GM19438 (cell line): ENCODE data around the gene MUSTN1.

Experiments used
- ATAC-seq: cut with Tn5 transposase; IDR thresholded peaks from one replicate; pipeline ENCODE4 v1.9.1; 2021; ENCODE audit warnings: low read depth; ENCODE audit not compliant: unreplicated experiment

The MUSTN1 gene

DNA sequence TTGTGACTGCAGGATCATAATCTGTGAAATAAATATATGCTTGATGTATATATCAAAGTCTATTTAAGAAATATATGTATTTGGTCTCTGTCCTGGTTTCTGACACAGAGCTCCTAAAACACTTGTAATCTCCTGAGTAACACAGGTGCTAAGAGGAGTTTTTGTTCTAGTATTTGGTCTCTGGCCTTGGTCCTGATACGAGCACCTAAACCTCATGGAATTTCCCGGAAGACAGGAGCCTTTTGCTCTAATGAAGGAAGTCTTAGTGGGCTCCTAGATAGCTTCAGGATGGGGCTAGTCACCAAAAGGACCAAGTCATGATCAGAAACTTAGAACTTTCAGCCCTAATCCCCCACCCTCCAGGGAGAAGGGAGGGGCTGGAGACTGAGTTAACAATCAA is 19.2 kb upstream of the MUSTN1 start:
- no peak for ATAC-seq

DNA sequence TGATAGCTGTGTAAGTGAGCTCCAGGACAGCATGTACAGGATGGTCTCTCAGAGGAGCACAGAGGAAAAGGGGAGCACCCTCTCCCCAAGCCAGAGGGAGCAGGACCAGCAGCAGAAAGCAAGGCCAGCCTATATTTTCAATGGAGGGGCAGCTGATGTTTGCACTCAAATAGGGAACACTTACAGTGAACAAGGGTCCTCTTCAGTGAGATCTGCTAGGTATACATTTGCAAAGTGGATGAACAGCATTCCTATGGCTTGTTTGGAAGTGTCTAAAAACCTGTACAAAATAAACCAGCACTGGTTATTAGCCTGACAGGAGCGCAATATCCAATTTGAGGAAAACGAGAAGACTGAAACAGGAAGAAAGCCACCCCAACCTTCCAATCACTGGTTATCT is 17.6 kb upstream of the MUSTN1 start:
- no peak for ATAC-seq

DNA sequence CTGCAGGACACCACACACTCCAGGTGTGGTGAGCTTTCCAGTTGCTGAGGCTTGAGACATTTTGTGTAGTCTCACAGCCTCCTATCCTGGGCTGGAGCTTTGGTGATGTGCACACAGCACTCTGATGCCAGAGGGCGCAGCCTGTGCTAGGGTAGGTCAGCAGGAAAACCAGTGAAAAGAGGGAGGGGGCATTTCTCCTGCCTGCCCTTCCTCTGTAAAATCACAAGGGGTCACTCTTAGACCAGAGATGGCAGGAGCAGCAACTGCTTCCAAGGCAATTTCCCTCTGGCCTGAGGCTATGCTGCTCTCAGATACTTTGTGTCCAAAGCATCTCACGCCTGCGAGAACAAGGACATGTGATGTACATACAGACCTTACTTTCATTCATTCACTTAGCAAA is 16.5 kb upstream of the MUSTN1 start:
- no peak for ATAC-seq

DNA sequence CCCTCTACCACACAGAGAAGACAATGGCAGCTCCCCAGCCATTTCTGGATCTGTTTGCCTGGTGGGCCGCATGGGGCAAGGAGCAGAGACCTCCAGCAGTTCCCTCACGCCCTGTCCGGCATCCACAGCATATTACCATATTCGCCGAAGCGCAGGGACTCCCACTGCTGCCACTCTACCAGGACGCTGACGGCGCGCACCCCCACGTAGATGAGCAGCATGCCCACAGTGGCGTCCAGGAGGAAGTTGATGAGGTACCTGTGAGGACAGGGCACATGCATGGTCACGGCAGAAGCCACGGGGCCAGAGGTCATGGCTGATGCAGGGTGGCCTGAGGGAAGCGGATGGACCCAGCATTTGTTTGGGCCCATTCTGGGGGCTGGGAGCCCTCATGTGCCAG is 14.8 kb upstream of the MUSTN1 start:
- ATAC-seq = no peak

DNA sequence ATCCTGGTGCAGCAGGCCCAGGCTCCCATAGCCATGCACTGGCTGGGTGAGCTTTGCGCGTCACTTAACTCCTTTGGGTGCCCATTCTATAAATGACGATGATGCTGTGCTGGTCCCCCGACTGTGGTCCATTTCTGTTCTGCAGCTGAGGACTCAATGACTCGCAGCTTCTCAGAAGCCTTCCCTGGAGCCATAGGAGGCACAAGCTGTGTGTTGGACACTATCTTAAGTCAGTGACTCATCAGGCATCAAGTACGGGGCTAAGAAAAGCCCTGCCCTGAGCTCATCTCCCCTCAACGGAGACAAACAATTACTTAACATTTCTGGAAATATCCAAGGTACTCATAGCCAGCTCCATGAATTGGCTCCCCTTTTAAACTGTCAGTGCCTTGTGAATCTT is 13.8 kb upstream of the MUSTN1 start:
- ATAC-seq = no peak

DNA sequence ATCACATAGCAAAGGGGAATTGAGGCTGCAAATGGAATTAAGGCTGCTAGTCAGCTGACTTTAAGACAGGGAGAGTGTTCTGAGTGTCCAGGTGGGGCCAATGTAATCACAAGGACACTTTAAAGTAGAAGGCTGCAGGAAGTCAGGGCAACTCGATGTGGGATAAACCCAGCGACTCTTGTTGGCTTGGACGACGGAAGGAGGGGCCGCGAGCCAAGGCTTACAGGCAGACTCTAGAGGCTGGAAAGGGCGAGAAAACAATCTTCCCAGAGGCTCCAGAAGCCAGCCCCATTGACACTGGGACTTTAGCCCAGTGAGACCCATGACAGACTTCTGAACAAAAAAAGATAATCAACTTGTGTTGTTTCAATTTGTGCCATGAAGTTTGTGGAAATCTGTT is 12.9 kb upstream of the MUSTN1 start:
- ATAC-seq = no peak

DNA sequence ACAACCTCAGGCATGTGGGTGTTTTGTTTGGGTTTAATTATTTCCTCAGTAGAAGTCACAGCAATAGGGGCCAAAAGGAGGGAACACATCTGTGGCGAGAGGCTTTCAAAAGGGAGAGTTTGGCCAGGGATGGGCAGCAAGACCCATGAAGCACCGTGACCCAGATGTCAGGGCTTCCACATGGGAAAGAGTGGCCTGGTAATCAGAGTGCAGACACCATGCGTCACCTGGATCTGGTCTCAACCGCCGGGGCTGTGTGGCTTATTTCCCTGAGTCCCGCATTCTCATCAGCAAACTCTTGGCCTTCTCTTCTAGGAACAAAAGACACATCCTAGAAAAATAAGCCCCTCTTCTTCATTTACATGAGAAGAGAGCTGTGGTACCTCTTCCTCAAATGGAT is 12.4 kb upstream of the MUSTN1 start:
- no peak for ATAC-seq

DNA sequence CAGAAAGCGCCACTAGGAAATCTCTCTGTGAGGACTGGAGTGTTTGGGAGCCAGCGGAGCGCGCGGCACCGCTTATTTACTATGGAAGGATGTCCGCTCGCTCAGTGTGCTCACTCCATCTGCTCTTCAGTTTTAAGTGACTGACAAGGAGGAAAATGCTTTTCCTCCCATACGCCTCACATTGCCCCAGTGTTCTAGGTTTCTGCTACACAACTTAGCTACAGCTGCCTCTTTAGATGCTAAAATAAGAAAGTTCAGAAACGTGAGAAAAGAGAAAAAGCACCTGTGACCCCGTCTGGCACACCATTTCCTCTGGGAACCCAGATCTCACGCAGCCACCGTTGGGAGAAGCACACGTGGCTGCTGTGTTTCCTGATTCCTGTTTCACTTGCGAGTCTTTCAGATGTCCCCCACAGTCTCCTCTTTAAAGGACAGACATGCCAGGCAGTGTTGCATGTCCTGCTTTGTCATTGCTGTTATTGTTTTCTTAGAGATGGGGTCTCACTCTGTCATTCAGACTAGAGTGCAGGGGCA is 11.7 kb upstream of the MUSTN1 start:
- ATAC-seq = no peak

DNA sequence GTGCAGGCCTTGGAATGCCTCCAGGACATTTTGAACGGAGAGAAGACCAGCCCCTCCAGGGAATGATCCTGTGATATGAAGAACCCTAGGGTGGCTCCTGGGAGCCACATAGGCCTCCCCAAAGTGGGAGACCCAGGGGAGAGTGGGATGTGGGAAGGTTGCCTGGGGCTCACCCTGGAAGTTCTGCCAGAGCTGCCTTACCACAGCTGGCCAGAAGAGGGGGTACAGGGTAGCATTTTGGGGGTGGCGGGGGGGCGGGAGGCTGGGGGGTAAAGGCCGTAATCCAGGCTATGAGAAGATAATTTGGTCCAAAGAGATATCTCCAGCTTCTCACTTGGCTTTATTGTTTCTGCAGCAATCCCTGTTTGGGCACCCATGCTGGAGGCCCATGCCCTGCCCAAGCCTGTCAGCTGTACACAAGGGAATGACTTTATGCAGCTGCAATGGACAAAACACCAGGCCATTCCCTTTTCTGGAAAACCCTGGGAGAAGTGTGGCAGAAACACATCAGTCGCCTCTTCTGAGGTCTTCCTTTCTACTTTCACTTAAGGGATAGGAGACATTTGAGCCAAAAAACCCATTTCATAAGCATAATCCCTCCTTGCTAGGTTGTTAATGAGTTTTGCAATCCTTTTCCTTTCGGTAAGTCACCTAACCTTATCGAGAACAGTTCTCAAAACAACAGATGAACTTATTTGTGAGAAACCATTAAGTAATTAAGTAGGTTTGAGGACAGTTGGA is 11.0 kb upstream of the MUSTN1 start:
- ATAC-seq = no peak

DNA sequence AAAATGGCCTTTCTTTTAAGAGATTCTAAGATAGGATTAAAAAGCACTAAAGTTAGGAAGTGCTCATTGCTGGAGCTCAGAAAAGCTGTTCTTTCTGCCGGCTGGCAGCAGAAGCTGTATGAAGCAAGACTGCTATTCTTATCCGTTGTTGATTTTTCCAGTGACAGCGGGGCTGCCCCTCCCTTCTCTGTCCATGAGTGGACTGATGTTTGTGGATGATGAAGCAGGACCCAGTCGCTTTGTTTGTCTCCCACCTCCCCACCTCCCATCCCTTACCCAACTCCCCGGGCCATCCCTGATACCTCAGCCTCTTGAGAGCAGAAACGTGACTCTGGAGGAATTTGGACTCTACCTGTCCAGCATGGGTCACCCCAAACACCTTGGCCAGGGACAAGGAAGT is 10.3 kb upstream of the MUSTN1 start:
- no peak for ATAC-seq

DNA sequence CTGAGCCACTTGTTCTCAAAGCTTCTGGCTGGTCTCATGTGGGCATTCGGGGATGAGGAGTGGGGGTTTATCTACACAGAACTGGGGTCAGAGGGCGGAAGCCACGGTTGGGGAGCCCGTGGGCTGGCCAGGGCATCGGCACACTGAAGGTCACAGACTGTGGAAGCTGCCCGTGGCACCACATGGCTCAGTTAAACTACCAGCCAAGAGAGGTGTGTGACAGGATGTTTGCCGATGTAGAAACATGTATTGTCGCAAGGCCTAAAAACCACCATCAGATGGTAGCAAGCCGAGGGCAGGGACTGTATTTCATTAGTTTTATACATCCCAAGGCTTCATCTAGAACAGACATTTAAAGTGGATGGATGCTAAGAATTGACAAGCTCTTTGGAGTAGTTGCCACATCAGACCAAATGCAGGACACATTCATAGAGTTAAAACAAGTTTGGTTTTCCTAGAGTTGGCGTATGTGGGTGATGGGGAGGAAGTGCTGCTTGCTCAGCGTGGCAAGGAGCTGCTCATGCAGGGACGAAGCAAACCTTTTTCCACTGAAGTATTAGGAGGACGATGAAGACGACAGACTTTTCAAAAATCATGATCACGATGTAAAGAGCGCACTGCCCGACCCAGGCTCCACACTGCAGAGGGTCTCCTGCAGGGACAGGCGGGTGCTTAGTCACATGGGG is 9.6 kb upstream of the MUSTN1 start:
- no peak for ATAC-seq

DNA sequence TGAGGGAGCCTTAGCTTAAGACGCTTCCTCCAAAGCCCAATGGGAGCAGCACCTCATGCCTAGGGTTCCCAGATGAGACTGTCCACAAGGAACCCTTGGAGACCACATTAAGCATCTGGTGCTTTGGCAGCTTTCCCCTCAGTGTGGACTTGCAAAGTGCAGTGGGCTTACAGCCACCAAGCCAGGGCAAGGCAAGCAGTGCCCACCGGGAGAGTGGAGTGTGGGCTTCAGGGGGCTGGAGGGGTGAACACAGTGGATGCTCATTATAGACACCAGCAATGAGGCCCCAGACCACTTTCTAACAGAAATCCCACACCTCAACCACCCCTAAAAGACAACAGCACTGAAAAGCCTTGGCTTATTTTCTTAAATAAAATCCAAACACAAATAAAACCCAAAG is 9.1 kb upstream of the MUSTN1 start:
- ATAC-seq = no peak

DNA sequence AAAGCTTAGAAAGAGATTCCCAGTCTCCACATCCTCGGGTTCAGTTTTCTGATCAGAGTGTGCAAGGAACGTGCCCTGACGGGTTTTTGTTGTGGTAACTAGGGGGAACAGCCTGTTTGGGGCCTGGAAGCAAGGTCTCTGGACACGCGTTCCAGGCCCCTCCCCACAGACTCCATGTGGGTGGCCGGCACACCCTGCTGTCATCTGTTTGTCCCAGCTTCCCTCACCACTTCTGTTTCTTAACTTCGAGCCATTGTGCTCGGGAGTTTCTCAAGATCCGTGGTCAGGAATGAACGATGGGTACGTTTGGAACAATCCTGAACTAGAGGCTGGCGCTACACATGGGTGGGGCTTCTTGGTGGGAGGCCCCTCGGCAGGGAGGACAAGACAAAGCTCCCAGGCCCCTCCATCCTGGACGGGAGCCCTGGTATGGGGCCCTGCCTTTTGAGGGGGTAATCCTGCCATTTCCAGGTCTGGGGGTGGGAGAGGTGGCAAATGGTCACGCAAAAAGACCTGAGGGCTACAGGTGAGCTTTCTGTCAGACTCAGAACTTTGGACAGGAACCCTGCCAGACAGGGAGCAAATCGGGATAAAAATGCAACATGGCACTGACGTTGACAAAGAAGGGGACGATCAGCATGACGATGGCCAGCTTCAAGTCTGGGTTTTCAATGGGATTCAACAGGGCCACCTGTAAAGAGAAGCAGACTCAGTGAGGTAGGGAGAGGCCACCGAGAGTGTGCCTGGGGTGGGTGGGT is 8.5 kb upstream of the MUSTN1 start:
- no peak for ATAC-seq

DNA sequence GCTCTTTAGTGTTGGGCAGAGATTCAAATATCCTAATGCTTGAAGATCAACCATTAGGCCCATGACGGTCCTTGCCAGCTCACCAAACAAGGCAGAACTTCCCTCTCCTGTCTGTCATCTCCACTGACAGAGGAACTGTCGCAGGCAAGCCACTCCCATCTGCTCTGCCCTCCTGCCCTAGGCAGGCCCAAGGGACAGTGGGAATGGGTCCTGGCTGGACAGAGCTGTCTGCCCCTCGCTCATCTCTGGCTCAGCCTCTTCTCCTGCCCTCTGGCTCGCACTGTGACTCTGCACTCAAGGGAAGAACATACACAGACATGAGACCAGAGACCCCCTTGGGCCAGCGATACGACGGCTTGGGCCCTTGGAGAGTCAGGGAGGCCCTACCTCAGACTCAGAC is 7.6 kb upstream of the MUSTN1 start:
- ATAC-seq = no peak

DNA sequence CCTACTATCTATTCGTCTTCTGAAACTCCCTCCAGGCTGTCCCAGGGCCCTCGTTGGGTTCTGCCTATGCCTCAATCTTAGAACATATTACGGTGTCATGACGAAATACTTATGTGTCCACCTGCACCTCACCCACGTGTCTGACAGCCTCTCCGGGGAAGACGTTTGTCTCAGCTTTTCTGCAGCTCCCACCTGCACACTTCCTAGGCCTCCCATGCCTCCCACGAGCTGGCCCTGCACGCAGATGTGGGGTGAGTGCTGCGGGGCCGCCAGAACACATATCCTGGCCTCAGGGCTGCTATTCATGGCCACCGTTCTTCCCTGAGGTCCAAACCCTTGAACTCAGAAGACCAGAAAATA is 7.1 kb upstream of the MUSTN1 start:
- ATAC-seq = no peak

DNA sequence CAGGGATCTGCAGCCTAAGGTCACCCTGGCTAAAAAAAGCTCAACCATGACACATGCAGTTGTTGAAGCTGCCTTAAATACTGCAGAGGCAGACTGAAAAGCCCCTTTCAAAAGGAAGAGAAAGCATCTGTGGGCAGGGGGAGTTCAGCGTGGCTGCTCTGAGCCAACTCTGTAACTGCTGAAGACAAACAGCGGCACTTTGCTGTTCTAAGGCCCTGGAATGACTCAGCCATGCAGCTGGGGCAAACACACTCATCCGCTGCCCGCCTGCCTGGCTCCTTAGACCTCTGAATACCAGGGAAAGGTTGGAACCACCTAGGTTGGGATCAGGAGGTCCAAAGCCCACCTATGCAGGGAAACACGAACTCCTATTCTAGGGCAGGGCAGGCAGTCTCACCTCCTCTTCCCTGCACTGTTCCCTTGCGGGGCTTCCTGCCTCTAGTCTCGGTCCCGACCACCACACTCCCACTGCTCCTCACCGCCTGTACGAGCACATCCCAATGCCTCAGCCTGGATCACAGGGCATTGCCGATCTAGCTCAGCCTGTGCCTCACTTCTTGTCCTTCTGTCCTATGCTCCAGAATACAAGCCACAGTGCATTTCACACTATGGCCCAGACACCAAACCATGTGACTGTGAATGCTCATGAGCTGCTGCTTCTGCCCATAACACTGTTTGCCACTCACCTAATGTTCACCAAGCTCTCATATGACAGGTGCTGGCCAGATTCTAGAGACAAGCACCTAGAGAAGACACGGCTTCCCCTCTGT is 6.6 kb upstream of the MUSTN1 start:
- no peak for ATAC-seq

DNA sequence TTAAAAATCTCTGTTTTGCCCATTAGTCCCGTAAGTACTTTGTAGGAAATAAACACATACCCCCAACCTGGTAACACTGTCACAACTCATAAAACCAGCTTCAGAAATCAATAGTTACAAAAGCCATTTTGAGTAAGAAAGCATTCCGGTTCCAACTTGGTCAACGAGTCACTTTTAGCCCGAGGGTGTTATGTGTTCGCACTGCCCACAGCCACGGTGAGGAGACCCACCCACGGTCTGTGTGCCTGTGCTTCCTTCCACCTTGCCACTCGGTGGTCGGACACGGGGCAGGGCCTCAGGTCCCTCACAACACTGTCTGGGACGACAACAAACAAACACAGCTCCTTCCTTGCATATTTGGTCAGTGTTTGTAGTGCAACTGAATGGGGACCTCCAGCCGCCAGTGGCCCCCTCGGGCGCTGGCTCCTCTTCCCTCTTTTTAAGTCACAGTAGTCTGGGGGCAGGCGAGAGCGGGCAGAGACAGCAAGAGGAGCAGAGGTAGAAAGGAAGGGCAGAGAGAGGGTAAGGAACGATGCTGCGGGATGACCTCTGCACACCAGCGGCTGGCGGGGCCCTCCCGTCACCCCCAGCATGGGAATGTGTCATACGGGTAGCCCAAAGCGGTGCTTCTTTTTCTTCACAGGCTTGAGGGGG is 5.2 kb upstream of the MUSTN1 start:
- ATAC-seq = no peak

DNA sequence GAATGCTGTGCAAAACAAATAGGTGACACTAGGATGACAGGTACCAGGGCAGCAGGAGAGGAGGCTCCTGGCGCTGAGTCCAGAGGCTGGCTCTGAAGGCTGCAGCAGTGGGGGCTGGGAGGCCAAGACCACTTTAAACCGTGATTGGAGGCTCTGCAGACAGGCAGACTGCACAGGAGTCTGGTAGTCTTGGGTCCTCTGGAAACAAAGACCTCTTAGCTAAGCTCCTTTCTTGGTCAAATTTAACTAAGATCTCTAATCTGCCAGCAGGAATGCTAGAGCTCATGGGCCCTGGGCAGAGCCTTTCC is 4.4 kb upstream of the MUSTN1 start:
- ATAC-seq = no peak

DNA sequence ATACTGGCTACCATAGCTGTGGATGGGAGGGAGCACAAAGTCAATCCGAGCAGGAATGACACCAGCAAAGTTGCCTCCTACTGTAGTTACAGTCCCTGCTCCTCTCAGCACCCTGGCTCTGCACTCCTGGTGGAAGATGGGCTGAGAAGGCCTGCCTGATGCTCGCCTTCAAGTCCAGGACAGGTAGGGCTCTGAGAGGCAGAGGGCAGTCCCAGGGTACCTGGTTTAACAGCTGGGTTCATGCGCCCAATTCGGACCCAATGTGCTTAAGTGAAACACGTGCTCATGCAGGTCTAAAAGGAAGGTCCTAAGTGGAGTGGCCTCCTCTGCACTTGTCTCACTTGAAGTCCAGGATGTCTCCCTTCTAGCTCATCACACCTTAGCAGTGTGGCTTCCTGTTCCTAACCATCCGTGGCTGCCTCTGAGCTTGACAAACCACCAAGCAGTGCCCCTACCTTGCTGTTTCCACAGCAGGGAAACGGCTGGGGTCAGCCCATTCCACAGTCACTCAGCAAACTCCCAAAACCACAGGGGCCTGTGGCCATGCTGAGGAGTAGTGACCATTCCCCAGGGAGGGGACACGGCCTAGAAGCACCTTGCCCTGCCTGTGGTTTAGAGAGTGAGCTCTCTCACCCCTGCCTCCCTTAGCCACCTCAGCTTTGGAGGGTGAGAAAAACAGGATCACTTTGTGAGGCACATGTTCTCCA is 3.9 kb upstream of the MUSTN1 start:
- ATAC-seq = no peak

DNA sequence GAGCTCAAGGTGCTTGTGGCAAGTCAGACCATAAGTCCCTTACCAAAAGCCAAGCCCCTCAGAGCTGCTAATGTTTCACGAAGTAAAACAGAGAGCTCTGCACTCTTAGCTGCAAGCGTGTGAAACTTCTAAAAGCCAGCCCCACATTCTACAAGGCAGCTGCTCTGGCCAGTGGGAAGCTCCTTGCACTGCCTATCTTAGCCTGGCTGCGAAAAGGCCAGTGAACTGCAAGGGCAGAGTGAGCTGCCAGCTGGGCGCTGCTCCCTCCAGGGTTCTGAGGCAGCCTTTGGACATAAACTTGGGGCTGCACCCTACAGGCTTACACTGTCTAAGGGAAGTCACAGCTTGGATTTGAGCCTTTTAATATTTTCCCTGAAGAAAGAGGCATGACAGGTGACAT is 2.2 kb upstream of the MUSTN1 start:
- ATAC-seq = no peak
